ENCODE results near the gene VSIG10L2.

GRCh38 chr11:125980436-125980835 lies 34.6 kb downstream of the VSIG10L2 start:
- TF ChIP-seq CTCF (IDR thresholded peaks at IDR 0.05) = no peak
- TF ChIP-seq POLR2AphosphoS5 (IDR thresholded peaks at IDR 0.05) = no peak
